HEK293 (cell line): ENCODE measurements around the gene VOPP1.

Source experiments
- CTCF ChIP-seq: fragments of 450-650 bp; formaldehyde crosslinking; IDR thresholded peaks from 2 replicates; pipeline ENCODE4 v1.5.1; 2016; ENCODE audit warnings: missing biosample characterization, missing genetic modification characterization
- KLF9 ChIP-seq: fragments of 450-650 bp; formaldehyde crosslinking; IDR thresholded peaks from 2 replicates; pipeline ENCODE4 v1.5.1; 2016; ENCODE audit warnings: missing biosample characterization, missing genetic modification characterization, low read depth
- REPIN1 ChIP-seq: fragments of 450-650 bp; formaldehyde crosslinking; IDR thresholded peaks from 2 replicates; pipeline ENCODE4 v1.5.1; 2017; ENCODE audit warnings: missing biosample characterization, missing genetic modification characterization, low read depth
- YY2 ChIP-seq: fragments of 450-650 bp; formaldehyde crosslinking; IDR thresholded peaks from 2 replicates; pipeline ENCODE4 v1.5.1; 2016; ENCODE audit warnings: missing biosample characterization, missing genetic modification characterization
- ZNF302 ChIP-seq: fragments of 450-650 bp; formaldehyde crosslinking; IDR thresholded peaks from 2 replicates; pipeline ENCODE4 v1.5.1; 2016; ENCODE audit warnings: missing biosample characterization, missing genetic modification characterization, low read depth
- ZNF768 ChIP-seq: fragments of 450-650 bp; formaldehyde crosslinking; IDR thresholded peaks from 2 replicates; pipeline ENCODE4 v1.5.1; 2018; ENCODE audit warnings: missing biosample characterization, mild to moderate bottlenecking, missing genetic modification characterization
- TF ChIP-seq, protein P1 (sequence below): fragments of 450-650 bp; formaldehyde crosslinking; IDR thresholded peaks from 2 replicates; pipeline ENCODE4 v1.5.1; 2016; ENCODE audit warnings: missing biosample characterization, missing genetic modification characterization
- TF ChIP-seq, protein P2 (sequence below): fragments of 450-650 bp; formaldehyde crosslinking; IDR thresholded peaks from 2 replicates; pipeline ENCODE4 v1.5.1; 2016; ENCODE audit warnings: missing biosample characterization, missing genetic modification characterization
- TF ChIP-seq, protein P3 (sequence below): fragments of 450-650 bp; formaldehyde crosslinking; IDR thresholded peaks from 2 replicates; pipeline ENCODE4 v1.5.1; 2016; ENCODE audit warnings: missing biosample characterization, missing genetic modification characterization, low read depth
- TF ChIP-seq, protein P4 (sequence below): fragments of 450-650 bp; formaldehyde crosslinking; IDR thresholded peaks from 2 replicates; pipeline ENCODE4 v1.5.1; 2016; ENCODE audit warnings: missing biosample characterization, missing genetic modification characterization

DNA sequence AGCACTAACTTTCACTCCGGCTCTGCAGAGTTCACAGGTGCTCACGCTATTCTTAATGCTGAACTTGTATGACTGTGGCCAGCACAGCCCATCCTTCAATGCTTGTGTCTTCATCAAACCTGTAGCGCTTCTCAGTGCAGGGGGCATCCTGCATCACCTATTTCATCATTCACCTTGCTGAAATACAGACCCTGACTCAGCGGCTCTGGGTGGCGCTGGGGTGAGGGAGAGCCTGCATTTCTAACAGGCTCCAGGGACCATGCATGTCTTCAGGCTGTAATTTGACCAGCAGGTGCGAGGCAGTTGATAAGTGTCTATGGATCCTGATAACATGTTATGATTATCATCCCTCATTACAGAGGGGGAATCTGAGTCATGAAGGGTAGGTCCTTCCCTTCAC, 89.3 kb downstream of the VOPP1 start:
- TF ChIP-seq CTCF (tag by site-specific recombination) = no peak
- TF ChIP-seq REPIN1 = no peak
- TF ChIP-seq YY2 = no peak
- TF ChIP-seq, protein P1, sequence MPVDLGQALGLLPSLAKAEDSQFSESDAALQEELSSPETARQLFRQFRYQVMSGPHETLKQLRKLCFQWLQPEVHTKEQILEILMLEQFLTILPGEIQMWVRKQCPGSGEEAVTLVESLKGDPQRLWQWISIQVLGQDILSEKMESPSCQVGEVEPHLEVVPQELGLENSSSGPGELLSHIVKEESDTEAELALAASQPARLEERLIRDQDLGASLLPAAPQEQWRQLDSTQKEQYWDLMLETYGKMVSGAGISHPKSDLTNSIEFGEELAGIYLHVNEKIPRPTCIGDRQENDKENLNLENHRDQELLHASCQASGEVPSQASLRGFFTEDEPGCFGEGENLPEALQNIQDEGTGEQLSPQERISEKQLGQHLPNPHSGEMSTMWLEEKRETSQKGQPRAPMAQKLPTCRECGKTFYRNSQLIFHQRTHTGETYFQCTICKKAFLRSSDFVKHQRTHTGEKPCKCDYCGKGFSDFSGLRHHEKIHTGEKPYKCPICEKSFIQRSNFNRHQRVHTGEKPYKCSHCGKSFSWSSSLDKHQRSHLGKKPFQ (tag by site-specific recombination) = no peak
- TF ChIP-seq, protein P2, sequence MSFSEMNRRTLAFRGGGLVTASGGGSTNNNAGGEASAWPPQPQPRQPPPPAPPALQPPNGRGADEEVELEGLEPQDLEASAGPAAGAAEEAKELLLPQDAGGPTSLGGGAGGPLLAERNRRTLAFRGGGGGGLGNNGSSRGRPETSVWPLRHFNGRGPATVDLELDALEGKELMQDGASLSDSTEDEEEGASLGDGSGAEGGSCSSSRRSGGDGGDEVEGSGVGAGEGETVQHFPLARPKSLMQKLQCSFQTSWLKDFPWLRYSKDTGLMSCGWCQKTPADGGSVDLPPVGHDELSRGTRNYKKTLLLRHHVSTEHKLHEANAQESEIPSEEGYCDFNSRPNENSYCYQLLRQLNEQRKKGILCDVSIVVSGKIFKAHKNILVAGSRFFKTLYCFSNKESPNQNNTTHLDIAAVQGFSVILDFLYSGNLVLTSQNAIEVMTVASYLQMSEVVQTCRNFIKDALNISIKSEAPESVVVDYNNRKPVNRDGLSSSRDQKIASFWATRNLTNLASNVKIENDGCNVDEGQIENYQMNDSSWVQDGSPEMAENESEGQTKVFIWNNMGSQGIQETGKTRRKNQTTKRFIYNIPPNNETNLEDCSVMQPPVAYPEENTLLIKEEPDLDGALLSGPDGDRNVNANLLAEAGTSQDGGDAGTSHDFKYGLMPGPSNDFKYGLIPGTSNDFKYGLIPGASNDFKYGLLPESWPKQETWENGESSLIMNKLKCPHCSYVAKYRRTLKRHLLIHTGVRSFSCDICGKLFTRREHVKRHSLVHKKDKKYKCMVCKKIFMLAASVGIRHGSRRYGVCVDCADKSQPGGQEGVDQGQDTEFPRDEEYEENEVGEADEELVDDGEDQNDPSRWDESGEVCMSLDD (tag by site-specific recombination) = no peak
- TF ChIP-seq, protein P3, sequence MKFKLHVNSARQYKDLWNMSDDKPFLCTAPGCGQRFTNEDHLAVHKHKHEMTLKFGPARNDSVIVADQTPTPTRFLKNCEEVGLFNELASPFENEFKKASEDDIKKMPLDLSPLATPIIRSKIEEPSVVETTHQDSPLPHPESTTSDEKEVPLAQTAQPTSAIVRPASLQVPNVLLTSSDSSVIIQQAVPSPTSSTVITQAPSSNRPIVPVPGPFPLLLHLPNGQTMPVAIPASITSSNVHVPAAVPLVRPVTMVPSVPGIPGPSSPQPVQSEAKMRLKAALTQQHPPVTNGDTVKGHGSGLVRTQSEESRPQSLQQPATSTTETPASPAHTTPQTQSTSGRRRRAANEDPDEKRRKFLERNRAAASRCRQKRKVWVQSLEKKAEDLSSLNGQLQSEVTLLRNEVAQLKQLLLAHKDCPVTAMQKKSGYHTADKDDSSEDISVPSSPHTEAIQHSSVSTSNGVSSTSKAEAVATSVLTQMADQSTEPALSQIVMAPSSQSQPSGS (tag by site-specific recombination) = no peak
- TF ChIP-seq ZNF302 = no peak
- TF ChIP-seq, protein P4, sequence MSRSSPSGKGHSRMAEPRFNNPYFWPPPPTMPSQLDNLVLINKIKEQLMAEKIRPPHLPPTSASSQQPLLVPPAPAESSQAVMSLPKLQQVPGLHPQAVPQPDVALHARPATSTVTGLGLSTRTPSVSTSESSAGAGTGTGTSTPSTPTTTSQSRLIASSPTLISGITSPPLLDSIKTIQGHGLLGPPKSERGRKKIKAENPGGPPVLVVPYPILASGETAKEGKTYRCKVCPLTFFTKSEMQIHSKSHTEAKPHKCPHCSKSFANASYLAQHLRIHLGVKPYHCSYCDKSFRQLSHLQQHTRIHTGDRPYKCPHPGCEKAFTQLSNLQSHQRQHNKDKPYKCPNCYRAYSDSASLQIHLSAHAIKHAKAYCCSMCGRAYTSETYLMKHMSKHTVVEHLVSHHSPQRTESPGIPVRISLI (tag by site-specific recombination) = no peak
- no peak for TF ChIP-seq ZNF768 (tag by site-specific recombination)
- TF ChIP-seq KLF9 = no peak
